Right kidney (tissue), 1 donor: Measurements from ENCODE around the gene TNNT2.

Experiments
- DNase-seq: peaks from one replicate; pipeline ENCODE4 v3.0.0-alpha.2; 2016

Gene TNNT2

DNA sequence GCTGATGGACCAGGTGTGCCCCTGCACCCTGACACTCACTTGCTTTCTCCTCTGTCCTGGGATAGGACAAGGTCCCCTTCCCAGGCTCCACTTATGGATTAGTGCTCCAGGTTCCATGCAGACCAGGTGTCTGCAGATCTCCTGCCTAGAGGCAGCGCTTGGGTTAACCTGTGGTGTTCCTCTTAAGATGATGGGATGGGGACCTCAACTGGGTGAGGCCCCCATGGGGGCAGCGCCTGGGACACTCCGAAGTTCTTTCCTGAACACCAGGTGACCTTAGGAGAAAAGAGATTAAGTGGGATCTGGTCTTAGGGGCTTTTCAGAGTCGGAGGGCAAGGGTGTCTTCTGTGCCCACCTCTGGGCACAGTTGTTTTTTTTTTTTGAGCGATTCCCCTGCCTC is 21.2 kb downstream of the TNNT2 start:
- no peak for DNase-seq

DNA sequence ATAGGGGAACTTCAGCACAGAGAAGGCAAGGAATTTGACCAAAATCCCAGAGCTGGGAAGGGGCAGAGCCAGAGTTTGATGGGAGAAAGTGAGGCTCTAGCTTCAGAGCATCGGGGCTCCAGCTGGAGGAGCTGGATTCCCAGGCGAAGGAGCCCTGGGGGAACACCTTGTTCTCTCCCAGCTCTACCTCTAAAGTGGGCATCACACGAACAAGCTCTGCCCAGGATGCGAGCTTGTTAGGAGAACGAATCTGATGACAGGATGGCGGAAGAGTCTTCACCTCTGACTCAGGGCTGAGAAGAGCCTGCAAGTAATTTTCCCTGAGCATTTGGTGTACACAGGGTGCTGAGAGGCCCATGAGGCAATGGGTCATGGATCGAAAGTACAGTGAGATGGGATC is 22.0 kb downstream of the TNNT2 start:
- DNase-seq = no peak

DNA sequence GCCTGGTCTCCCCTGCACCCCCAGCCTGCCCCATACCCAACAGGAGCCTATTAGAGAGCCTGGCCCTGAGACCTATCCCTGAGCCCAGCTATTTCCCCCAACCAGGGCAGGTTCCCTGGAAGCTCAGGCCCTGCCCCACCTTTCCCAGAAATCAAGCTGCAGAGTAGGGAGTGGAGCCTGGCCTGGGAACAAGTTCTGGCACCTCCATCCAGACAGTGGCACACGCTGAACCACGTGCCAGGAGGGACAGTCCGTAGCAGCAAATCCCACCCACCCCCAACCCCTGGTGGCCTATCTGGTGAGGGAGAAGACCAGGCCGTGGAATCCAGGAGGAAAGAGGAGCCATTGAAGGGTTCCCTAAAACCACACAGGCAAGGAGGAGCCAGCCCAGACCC is 22.6 kb downstream of the TNNT2 start:
- no peak for DNase-seq

DNA sequence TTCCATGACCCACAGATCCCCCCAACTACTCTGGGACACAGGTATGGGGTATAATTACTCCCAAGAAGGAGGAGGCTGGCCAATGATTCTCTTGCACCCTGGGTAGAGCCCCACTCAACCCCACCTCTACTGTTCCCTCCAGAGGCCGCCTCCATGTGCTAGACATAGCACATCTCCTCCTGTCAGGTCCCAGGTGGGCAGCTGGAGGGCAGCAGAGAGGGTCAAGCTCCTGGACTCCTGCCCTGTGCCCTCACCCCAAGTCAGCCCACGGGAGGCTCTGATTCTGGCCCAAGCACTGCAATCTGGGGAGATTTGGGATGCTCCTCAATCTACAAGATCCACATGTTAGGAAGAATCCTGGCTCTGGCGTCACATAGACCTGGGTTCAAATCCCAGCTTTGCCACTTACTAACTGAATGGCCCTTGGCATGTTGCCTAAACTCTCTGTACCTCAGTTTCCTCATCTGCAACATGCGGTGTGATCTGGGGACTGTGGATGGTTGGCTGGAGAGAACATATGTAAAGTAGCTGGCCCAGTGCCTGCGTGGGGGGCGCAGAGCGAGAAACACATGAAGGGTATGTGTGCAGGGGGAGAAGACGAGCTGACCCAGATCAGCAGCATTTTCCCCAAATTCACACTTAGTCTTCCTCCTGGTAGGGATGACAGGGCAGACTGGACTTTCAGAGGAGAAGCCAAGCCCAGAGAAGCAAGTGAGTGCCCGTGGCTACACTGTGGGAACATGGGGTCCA is 23.2 kb downstream of the TNNT2 start:
- DNase-seq = no peak

DNA sequence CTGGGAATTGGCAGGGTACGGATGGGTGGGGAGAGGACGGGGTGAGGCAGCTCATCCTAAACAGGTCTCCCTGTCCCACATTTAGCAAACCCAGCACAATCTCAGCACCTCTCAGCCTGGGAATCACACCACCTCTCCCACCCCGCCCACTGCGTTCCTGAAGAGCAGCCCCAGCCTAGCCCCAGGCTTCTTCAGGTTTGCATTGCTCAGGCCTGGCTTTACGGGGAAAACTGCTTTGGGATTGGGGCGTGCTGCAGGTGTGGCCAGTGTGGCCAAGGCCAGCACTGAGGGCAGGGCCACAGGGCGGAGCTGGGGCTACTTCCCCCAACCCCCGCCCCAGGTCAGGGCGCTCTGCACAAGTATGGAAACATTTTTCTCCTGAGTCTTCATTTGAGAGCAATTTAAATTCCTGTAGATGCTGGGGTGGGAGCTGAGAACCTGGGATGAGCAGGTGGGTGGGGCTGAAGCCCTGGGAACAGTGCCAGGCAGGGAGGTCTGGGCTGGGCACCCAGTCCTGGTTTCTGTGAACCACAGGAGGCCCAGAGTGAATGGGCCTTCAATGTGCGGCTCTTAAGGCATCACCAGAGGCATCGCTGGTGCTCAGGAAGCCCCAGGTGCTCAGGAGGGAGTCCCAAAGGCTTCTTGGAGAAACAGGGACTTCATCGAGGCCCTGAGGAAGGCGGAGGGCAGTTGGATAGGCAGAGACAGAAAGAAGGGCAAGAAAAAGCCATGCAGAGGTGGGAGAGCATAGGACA is 24.1 kb downstream of the TNNT2 start:
- DNase-seq = no peak

DNA sequence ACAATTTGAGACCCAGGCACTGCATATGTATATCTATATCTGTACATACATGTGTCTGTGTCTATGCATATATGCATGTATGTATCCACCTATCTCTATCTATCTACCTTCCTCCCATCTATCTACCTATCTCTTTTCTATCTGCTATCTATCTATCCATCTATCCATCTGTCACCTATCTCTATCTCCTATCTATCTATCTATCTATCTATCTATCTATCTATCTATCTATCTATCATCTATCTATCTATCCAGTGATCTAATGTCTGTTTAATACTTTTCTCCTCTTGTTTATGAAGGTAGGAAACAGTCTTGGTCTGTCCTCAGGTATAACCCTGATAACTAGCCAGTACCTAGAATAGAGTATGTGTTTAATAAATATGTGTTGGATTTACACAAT is 25.9 kb downstream of the TNNT2 start:
- no peak for DNase-seq

DNA sequence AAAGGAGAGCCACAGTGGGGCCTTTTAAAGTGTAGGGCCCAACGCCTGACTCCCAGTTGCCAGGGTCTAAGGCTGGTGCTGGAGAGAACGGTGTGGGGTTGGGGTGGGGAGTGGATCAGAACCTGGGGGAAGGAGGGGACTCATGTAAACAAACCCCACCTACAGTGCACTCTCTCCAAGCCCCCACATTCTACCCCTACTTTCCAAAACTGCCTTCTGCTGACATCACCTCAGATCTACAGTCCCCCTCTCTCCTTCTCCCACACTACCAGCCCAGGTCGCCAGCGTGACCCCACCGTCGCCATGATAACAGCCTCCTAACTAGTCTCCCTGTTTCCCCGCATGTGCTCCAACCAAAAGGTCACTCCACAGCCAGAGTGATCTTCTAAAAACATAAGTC is 26.6 kb downstream of the TNNT2 start:
- DNase-seq = no peak

DNA sequence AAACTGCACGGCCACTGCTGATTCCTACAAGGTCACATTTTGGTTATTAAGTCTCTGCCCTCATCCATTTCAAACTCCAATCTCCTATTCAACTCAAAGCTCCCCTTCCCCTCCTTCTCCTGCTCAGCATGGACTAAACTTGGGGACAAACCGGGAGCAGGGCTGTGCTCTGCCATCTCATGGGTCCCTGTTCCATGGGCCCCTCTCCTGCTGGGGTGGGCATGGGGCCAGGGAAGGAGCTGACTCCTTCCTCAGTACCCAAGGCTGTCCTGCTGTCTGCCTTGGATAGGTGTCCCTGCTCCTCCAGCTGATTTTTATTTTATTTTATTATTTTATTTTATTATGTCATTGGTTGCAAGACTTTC is 27.1 kb downstream of the TNNT2 start:
- DNase-seq = no peak

DNA sequence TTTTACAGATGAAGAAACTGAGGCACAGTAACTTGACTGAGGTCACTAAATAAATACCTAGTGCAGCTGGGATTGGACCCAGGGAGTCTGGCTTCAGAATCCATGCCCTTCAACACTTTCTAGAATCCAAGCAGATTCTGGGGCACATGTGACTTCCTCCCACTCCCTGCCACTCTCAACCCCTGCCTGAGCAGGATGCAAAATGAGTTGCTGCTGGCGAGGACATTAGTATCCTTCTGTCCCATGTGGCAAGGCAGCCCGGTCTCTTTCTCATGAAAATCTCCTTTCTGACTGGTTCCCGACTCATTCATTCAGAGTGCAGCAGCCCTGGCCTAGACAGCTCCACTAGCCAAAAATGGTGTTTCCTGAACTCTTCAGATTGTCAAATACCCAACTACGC is 28.4 kb downstream of the TNNT2 start:
- DNase-seq = no peak

DNA sequence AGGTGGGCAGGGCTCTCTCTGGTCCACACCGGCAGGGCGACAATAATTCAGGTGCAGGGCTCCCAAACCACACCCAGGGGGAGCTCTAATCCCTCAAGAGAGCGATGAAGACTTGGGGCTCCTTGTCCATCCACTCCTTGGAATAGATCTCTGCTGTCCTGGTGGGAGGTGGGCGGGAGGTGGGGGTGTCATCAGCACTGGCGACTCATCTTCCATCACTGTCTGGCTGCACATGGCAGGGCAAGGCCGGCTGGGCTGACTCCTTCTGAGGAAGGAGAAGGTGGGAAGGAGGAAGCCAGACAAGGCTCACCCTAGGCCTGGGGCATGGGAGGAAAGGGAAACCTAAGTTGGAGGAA is 29.3 kb downstream of the TNNT2 start:
- DNase-seq = peak; percentile 34

DNA sequence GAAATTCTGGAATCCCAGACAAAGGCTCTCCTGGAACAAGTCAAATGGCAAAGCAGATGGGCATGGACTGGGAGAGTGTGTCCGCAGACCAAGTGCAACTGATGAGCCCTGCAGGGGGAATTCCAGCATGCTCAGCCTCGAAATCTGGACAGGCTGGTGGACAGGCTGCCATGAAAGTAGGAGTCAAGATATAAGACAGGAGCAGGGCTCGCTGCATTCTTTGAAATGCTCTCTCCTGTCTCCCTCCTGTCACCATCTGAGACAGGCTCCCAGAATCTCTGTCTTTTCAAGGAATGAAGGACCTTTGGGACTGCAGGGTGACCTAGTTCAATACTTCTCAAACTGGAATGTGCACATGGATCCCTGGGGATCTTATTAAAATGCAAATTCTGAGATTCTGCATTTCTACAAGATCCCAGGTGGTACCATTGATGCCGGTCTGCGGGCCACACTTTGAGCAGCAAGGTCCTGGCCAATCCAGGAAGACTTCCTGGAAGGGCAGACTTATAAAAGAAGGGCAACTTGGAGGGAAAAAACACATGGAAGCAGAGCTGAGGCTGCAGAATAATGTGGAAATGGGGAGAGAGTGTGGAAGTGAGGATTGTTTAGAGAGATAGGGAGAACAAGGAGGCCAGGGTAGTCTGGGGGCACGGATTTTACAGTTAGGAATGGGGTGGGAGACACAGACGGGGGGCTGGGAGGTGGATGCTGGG is 29.8 kb downstream of the TNNT2 start:
- no peak for DNase-seq

DNA sequence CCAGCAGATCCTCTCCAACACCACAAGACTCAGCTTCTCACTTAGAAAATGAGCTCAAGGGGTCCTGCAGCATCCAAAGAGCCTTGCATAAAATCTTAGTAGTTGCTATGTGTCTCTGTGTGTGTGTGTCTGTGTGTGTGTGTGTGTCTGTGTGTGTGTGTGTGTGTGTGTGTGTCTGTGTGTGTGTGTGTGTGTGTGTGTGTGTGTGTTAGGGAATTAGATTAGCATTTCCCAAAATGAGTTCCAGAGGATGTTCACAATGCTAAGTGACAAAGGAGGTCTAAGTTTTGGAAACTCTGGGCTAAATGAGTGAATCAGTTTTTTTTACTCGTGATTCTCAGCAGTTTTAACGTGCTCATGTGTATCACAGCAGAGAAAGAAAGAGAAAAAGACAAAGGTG is 30.5 kb downstream of the TNNT2 start:
- no peak for DNase-seq

DNA sequence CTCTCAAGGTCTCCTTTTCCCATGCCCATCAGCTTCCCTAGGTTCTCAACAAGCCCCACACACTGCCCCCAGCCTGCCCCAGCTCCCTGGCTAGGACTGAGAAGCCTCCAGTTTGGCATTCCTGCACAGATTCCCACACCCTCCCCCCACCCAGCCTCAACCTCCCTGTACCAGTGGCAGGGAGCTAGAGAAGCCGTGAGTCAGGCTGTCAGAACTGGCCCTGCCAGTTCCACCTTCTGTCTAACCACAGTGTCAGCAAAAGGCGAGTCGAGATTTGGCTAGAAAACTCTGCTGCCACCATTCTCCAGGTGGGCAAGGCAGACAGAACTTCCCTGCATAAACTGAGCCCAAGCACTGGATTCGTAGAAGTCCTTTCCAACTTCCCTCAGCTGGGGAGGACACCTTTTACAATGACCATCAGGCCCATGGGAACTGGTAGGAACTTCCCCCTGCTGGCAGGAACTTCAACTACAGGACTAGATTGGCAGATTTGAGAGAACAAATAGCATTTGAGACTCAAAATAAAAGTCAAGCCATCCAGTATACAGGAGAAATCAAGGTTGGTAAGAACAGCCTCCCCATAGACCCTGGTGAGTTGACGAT is 31.0 kb downstream of the TNNT2 start:
- DNase-seq = no peak

DNA sequence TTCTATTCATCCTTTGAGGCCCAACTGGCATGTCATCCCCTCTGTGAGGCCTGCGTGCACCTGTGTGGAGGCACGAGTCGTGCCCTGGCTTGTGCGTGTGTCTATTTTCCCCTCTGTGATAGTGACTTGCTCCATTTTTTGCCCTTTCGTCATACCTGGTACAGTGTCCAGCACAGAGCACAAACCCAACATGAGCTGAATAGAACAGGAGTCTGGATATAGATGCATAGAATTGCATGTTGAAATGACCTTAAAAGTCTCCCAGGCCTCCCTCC is 32.5 kb downstream of the TNNT2 start:
- no peak for DNase-seq

DNA sequence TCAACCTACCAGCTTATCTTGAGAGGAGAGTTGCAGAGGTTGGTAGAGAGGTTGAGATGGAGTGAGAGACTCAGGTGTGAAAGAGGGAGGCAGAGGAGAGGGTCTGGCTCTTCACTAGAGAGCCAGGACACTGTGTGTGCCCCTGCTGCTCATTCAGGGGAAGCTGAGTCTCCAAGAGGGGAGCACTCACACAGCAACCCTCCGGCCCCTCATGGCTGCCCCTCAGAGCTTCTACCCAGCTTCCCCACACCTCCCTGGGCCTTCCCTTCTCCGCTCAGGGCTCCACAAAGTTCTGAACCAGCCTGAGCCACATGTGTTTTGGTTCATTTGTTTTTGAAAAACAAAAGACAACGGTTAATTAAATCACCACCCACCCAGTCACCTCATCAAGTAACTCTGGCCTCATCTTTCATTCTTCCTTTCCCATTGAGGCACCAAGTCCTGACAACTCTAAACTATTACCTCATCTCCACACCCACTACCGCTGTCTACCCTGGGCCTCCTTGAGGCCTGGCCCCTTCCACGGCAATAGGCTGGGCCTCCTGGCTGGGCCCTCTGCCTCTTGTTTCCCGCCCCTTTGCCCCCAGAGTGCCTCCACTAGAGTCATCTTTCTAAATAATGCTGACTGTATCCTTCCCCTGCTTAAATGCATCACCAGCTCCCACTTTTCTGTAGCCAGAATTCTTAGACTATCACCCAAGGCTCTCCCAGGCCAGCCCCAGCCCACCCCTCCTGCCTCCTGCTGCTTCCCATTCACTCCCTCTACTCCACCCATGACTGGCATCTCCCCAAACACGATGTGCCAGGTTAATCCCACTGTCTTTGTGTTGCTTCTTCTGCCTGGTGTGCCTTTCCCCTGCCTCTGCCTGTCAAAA is 33.0 kb downstream of the TNNT2 start:
- no peak for DNase-seq

DNA sequence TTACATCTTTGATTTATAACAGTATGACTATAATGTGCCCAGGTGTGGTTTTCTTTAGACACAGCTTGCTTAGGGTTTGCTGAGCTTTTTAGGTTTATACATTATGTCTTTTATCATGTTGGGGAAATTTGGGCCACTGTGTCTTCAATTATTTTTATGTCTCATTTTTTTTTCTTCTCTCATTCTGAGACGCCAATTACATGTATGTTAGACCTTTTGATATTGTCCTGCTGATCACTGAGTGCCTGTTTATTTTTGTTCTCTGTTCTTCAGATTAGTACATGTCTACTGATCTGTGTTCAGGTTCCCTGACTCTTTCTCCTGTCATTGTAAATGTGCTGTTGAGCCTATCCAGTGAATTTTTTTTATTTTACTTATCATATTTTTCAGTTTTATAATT is 36.1 kb downstream of the TNNT2 start:
- DNase-seq = no peak

DNA sequence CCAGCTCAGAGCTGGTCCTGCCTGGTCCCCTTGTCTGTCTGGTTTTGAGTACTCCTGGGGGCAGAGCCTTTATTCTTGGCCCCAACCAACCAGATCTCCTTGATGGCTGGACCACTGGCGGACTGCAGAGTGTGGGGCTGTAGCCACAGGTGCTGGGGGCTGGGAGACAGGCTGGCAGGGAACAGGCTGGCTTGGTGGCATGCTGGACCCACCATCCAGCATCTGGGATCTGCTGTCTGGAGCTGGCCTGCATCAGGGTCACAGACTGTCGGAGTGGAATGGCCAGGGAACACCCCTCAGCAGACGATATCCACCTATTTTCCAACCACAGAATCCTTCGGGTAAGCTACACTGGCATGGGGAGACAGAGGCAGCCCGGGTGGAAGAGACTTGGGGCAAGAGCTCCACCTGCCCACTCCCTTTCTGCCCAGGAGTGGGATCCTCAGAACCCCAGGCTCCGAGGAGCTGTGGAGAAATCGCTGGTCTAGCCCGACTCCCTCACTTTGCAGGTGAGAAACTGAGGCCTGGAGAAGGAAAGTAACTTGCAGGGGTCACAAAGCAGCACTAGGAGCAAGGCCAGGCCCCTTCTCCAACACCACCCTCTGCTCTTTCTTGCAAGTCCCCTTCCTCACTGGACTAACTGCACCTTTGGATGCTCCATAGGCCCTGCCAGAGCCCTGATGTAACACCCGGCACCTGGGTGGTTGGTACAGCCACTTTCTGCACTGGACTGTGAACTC is 40.6 kb downstream of the TNNT2 start:
- no peak for DNase-seq

DNA sequence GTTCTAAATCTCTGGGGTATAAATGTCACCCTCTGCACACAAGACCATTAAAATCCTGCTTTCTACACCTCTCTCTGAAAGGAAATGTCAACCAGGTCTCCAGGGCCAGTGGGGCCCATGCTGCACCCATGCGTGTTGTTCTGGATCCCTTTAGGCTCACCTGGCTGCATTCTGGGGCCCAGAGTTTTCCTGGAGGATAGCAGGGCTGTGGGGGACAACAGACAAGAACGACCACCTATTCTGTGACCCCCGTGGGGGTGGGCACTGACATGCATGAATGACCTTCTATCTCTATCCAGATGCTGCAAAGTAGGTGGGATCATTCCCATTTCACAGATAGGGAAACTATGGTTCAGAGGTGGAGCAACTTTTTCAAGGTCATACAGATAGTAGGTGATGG is 41.6 kb downstream of the TNNT2 start:
- no peak for DNase-seq

DNA sequence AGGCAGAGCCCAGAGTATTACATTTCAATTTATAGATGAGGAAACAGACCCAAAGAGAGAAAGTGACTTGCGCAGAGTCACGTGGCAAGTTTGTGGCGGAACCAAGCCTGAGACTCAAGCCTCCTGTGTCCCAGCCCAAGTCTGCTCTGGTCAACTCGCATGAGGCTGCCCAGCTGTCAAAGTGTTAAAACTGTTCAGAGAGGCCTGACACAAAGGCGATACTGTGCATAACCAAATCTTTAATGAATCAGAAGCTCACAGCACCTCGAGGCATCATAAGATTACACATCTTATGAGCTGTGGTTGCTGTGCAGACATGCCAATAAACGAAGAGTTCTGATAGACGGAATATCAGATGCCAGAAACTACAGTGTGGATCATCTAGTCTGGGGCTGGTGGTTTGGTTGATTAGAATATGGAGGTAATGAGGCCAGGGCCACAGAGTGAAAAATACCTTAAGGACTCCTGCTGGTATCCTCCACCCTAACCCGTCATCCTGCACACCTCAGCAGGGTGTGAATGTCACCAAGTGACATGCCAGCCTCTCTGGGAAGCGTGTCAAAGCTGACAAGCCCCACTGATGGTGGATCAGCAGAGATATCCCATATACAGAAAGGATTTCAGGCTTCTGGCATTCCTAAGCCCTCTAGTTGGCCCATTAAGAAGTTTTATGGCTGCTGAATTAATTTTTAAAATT is 42.2 kb downstream of the TNNT2 start:
- DNase-seq = no peak

DNA sequence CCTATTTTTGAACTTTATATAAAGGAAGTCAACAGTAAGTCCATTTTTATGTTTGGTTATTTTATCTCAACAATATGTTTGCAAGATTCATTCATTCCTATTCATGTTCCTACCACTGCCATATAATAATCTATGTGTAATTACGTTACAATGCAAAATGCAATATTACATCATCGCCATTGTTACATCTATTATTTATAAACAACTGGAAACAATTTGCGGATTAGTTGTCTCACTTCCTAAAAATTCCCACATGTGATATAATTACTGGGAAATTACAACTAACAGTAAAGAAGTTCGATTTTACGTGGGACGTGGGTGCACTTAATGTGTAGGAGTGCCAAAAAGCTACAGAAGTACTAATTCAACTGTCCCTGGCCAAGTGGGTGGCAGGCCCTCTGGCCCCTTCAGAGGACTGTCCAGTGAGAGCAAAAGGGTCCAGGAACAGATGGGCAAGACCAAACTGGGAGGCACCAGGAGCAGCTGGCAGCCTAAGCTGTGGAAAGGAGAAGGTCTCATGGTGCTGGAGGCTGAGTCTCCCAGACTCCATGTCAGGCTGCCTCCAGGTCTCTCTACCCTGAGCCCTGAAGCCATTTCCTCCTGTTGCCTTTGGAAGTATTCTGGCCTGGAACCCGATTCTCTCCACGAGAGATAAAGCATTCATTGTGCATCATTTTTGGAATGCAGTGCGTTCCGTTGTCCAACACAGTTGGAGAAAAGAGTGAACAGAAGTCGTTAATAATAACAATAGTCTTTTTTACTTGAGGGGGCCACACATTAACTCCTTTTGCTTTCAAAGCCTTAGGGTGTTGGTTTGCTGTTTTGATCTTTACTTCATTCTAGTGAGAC is 42.9 kb downstream of the TNNT2 start:
- no peak for DNase-seq
